Activated naive CD8-positive, alpha-beta T cell treated with anti-CD3 and anti-CD28 coated beads, Interleukin-2, amount 50 U/mL, for 16 hours (primary cell): ENCODE measurements around the gene PYCARD.
"Not testable (repeated sequence)": the region's sequence is repeated elsewhere in the genome, so short reads cannot be mapped to it uniquely, and the experiment has no call there.

Experiments used
- DNase-seq: peaks from one replicate; pipeline ENCODE4 v3.0.0-alpha.2; 2020; ENCODE audit warnings: low read depth, low spot score

PYCARD gene

GRCh38 chr16:31215287-31216162 lies 13.0 kb upstream of the PYCARD start:
- DNase-seq = no peak

GRCh38 chr16:31214708-31215286 lies 12.2 kb upstream of the PYCARD start:
- no peak for DNase-seq

GRCh38 chr16:31213877-31214707 lies 11.5 kb upstream of the PYCARD start, which contains the start of gene TRIM72:
Gene TRIM72 (plus strand): TSS chr16:31214119. CDS start chr16:31214739, 620 bp downstream.
- DNase-seq = no peak

GRCh38 chr16:31213342-31213741 lies 10.8 kb upstream of the PYCARD start:
- no peak for DNase-seq

- no peak for DNase-seq
Observed at GRCh38 chr16:31206776-31207175, 4.2 kb upstream of the PYCARD start.

GRCh38 chr16:31204871-31205666 lies 2.5 kb upstream of the PYCARD start:
- no peak for DNase-seq

- DNase-seq = no peak
Observed at GRCh38 chr16:31201582-31202413, 762 bp downstream of the PYCARD start.

GRCh38 chr16:31200821-31201568 lies 1.6 kb downstream of the PYCARD start:
- no peak for DNase-seq

GRCh38 chr16:31200111-31200510 lies 2.4 kb downstream of the PYCARD start:
- DNase-seq = not testable (repeated sequence)

- DNase-seq = no peak
Observed at GRCh38 chr16:31199430-31200041, 3.0 kb downstream of the PYCARD start.

GRCh38 chr16:31198207-31198882 lies 4.2 kb downstream of the PYCARD start:
- DNase-seq = no peak

GRCh38 chr16:31196324-31197088 lies 6.1 kb downstream of the PYCARD start:
- DNase-seq = no peak

GRCh38 chr16:31195861-31196260 lies 6.7 kb downstream of the PYCARD start:
- not testable (repeated sequence) for DNase-seq

- DNase-seq = no peak
Observed at GRCh38 chr16:31194898-31195297, 7.7 kb downstream of the PYCARD start.

- DNase-seq = no peak
Observed at GRCh38 chr16:31193874-31194273, 8.7 kb downstream of the PYCARD start.

- DNase-seq = no peak
Observed at GRCh38 chr16:31192856-31193642, 9.5 kb downstream of the PYCARD start.
